ENCODE data around the gene SRF. TPM values are rescaled to one million over a fixed set of nuclear protein-coding genes. Genes with fewer than 3 reads are reported as not detected.

SRF gene
- total and polyA plus RNA-seq, 12 donors, result 7.3 to 30.9 (median 23.0) TPM

DNA sequence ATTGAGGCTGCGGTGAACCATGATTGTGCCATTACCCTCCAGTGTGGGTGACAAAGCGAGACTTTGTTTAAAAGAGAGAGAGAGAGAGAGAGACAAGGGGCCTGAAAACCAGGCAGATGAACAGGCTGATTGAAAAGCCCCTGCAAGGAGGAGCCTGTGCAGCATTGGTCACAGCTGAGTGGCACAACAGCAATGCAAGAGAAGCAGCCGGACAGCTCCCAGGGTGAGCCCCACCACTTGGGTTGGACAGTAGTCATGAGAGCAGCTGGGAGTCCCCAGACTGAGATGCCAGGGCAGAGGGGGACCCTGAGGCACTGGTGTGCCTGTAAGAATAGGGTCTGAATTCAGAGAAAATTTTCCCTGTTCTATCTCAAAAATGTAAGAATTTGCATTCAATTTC is 48.0 kb downstream of the SRF start:
- H3K9me3 ChIP-seq (replicated peaks in 1 of 3), result no peaks in the 10 kb centered on the region
- no peak overlapping the region for H3K4me3 ChIP-seq
- no peaks in the 10 kb centered on the region for H3K27me3 ChIP-seq
- TF ChIP-seq, protein P1, sequence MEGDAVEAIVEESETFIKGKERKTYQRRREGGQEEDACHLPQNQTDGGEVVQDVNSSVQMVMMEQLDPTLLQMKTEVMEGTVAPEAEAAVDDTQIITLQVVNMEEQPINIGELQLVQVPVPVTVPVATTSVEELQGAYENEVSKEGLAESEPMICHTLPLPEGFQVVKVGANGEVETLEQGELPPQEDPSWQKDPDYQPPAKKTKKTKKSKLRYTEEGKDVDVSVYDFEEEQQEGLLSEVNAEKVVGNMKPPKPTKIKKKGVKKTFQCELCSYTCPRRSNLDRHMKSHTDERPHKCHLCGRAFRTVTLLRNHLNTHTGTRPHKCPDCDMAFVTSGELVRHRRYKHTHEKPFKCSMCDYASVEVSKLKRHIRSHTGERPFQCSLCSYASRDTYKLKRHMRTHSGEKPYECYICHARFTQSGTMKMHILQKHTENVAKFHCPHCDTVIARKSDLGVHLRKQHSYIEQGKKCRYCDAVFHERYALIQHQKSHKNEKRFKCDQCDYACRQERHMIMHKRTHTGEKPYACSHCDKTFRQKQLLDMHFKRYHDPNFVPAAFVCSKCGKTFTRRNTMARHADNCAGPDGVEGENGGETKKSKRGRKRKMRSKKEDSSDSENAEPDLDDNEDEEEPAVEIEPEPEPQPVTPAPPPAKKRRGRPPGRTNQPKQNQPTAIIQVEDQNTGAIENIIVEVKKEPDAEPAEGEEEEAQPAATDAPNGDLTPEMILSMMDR (IDR thresholded peaks at IDR 0.05), result no peak
- no peak for TF ChIP-seq POLR2A (IDR thresholded peaks at IDR 0.05)
- whole genome bisulfite sequencing, 4 donors, result 93 to 97% (median 95%) methylated on average over 3 of the region's 3 CpGs
- peaks cover 0 to 41% of the 10 kb centered on the region in 2 donors for H3K36me3 ChIP-seq (replicated peaks in 1 of 2)
- DNase-seq, result no peak
- H3K27ac ChIP-seq, result no peak overlapping the region
- no peaks in the 10 kb centered on the region for H3K4me1 ChIP-seq (replicated peaks in 1 of 2)
- intact Hi-C loops (cut with DNase I), result no loop called here

DNA sequence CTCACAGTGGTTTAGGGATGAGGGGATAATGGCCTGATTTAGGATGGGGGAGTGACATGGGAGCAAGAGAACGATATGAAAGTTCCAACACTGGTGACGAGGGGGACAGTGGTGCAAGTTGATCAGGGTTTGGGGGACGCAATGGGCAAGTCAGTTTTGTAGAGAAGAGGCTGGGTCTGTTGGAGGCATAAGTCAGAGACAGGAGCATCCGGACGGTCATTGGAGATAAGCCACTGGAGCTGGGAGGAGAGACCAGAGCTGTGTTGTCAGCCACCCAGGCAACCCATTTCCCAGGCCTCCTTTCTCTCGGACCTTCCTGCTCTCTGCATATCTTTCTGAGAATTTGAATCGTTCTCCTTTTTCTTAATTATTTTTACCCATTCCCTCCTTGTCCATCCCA is 48.7 kb downstream of the SRF start:
- peaks cover 0 to 39% of the 10 kb centered on the region in 2 donors for H3K36me3 ChIP-seq (replicated peaks in 1 of 2)
- no peak for DNase-seq
- no peaks in the 10 kb centered on the region for H3K27me3 ChIP-seq
- 88 to 94% (median 89%) methylated on average over 7 of the region's 7 CpGs for WGBS, 4 donors
- no peak overlapping the region for H3K27ac ChIP-seq
- no peak for TF ChIP-seq POLR2A (IDR thresholded peaks at IDR 0.05)
- TF ChIP-seq, protein P1 (IDR thresholded peaks at IDR 0.05), result no peak
- intact Hi-C loops (cut with DNase I), result no loop called here
- H3K9me3 ChIP-seq (replicated peaks in 1 of 3), result no peaks in the 10 kb centered on the region
- H3K4me1 ChIP-seq (replicated peaks in 1 of 2), result no peaks in the 10 kb centered on the region
- H3K4me3 ChIP-seq, result no peak overlapping the region

DNA sequence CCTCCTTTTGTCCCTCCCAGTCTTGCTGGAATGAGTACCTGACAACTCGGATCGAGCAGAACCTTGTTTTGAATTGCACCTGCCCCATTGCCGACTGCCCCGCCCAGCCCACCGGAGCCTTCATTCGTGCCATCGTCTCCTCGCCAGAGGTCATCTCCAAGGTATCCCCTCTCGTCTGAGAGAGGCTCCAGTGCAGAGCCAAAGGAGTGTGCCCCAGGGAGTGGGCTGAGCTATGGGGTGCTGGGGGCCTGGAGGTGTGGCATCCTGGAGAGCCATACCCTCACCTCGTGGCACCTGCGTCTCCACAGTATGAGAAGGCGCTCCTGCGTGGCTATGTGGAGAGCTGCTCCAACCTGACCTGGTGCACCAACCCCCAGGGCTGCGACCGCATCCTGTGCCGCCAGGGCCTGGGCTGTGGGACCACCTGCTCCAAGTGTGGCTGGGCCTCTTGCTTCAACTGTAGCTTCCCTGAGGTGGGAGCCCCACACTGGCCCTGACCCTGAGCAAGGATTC is 49.4 kb downstream of the SRF start:
- no peaks in the 10 kb centered on the region for H3K9me3 ChIP-seq (replicated peaks in 1 of 3)
- peaks cover 0 to 37% of the 10 kb centered on the region in 2 donors for H3K36me3 ChIP-seq (replicated peaks in 1 of 2)
- H3K27ac ChIP-seq, result no peak overlapping the region
- intact Hi-C loops (cut with DNase I), result no loop called here
- H3K4me1 ChIP-seq (replicated peaks in 1 of 2), result no peaks in the 10 kb centered on the region
- DNase-seq, result no peak
- no peaks in the 10 kb centered on the region for H3K27me3 ChIP-seq
- TF ChIP-seq, protein P1 (IDR thresholded peaks at IDR 0.05), result no peak
- TF ChIP-seq POLR2A (IDR thresholded peaks at IDR 0.05), result no peak
- no peak overlapping the region for H3K4me3 ChIP-seq
- WGBS, 4 donors, result 91 to 95% (median 92%) methylated on average over 13 to 16 of the region's 16 CpGs

DNA sequence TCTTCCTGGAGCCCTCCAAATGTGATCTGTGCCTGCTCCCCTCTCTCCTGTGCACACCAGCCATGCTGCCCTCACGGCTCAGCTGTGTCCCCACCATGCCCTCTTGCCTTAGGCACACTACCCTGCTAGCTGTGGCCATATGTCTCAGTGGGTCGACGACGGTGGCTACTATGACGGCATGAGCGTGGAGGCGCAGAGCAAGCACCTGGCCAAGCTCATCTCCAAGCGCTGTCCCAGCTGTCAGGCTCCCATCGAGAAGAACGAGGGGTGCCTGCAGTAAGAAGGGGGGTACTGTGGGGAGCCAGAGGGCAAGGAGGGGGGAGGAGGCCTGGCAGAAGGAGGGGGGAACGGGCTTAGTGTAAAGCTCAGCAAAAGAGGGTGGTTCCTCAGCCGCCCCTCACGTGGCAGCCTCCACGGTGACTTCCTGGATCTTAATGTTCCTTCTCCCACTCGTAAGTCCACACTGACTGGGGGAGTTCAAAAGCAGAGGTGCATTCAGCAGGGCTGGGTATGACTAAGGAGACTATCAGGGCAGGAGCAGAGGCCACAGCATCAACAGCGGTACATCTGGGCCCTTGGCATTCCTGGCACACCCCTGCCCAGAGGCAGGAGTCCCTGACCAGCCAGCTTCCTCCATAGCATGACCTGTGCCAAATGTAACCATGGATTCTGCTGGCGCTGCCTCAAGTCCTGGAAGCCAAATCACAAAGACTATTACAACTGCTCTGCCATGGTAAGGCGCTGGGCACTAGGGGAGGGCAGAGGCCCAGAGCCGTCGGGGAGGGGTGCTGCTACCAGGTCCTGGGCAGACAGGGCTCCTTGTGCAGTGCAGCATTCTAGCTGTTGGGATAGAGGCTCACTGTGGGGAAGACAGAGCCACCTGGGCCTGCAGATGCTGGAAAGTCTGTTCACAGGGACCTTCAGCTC is 50.2 kb downstream of the SRF start:
- peaks cover 0 to 30% of the 10 kb centered on the region in 2 donors for H3K36me3 ChIP-seq (replicated peaks in 1 of 2)
- no peaks in the 10 kb centered on the region for H3K4me1 ChIP-seq (replicated peaks in 1 of 2)
- H3K27ac ChIP-seq, result no peak overlapping the region
- 83 to 87% (median 86%) methylated on average over 19 to 20 of the region's 20 CpGs for WGBS, 4 donors
- peak in 2 of 7 donors; percentile 12 to 21 for DNase-seq
- no peaks in the 10 kb centered on the region for H3K27me3 ChIP-seq
- H3K4me3 ChIP-seq, result no peak overlapping the region
- no peaks in the 10 kb centered on the region for H3K9me3 ChIP-seq (replicated peaks in 1 of 3)
- no peak for TF ChIP-seq POLR2A (IDR thresholded peaks at IDR 0.05)
- TF ChIP-seq, protein P1 (IDR thresholded peaks at IDR 0.05), result no peak
- intact Hi-C loops (cut with DNase I), result no loop called here
